ACHN (cell line): Measurements from ENCODE around the gene CLRN1.
"Not testable (repeated sequence)": the region's sequence is repeated elsewhere in the genome, so short reads cannot be mapped to it uniquely, and the experiment has no call there.

Source experiments
- DNase-seq: peaks from one replicate; pipeline ENCODE4 v3.0.0-alpha.2; 2015
- in situ Hi-C: cut with HindIII; loops from 2 replicates; pipeline ENCODE4 v1.10.0; 2017; ENCODE audit warnings: low sequenced_read_pairs, low pct_ligation_motif_present, low pct_unique_long_range_greater_than_20kb

Gene CLRN1

DNA sequence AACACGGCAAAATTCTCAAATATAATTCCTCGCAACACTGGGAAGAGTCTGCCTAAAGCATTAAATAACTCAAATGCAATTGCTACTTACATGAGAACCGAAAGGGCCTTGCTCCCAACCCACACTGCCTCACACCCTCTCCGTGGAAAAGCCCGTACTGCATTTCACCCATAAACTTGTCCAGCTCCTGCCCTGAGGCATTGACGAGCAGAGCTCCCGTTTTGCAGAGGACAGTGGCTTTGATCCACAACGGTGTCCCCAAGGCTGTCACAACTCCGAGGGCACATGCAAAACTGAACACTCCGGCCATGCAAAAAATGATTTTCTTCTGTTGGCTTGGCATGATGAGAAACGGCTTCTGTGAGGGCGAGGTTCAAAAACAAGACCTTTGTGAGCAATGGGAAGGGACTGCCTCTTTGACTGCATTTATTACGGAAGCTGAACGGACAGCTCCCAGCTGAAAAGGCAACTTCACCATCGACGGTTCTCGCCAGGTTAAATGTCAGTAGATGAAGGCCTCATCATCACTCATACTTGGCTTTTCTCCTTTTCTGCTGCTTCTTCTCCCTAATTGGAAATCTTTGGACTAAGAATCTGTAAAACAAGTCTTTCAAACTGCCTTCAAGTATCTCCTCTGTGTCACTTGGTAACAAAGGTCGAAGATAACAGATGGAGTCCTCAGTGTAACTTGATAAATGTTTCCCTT, at the start of gene CLRN1:
CLRN1 (minus strand) TSS at position 362 of the 706 bp plus-strand sequence; CDS start at position 343, 19 bp downstream.
- DNase-seq, result no peak
- in situ Hi-C loops, result no loop called here

DNA sequence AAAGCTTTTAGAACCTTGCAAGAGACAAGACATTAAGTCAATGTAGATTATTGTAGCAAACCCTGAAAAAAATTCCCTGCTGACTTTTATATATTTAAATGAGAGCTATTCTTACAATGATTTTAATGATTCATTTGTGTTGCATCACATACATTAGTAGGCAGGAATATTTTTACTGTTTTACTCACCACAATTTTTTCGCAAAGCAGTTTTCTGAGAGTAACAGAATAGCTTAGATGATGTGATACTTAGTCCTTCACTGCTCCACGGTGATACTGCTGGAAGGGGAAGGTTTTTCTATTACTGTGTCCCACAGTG, 43.9 kb upstream of the CLRN1 start:
- no peak for DNase-seq
- in situ Hi-C loops, result no loop called here

DNA sequence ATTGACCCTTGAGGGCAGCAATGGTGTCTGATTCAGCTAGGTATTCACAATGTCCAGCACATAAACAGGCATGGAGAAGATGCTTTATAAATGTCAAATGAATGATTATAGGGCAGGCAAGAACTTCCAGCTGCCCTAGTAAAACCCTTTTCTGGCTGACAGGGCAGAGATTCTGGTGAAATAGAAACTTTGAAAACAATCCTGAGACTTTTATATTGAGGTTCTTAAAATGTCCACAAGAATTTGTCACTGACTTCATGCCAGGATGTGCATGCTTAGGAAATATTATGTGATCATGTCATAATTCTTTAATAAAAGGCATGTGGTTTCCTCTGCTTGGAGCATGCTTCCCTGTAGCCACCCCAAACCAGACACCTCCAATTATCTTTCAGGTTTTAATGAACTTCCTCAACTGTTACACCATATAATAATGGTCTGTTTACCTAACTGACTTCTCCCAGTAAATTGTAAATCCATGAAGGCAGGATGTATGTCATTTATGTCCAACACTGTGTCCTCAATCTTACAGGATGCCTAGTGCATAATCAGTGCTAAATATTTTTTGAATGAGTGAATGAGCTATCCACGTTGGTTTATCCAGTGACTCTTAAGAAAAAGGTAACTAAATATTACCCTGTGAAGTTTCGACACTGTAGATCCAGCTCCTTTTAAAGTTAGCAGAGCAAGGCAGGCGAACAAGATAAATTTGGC, 43.4 kb upstream of the CLRN1 start:
- in situ Hi-C loops, result no loop called here
- DNase-seq, result no peak

DNA sequence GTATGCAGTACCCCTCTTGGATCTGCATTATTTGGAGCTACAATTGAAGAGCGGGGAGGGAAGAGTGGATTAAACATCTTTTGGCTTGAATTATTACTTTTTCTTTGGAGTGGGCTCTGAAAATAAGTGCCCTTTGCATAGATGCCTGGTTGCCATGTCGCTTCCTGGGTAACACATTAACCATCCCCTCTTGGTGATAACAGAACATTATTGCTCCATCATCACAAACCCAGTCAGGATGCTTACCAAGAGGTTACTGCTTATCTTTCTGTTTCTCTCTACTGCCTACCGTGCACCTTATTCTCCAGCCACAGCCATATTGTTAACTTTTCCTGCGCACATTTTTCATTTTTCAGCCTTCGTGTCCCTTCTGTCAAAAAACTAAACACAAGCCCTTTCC, 42.7 kb upstream of the CLRN1 start:
- in situ Hi-C loops, result no loop called here
- no peak for DNase-seq

DNA sequence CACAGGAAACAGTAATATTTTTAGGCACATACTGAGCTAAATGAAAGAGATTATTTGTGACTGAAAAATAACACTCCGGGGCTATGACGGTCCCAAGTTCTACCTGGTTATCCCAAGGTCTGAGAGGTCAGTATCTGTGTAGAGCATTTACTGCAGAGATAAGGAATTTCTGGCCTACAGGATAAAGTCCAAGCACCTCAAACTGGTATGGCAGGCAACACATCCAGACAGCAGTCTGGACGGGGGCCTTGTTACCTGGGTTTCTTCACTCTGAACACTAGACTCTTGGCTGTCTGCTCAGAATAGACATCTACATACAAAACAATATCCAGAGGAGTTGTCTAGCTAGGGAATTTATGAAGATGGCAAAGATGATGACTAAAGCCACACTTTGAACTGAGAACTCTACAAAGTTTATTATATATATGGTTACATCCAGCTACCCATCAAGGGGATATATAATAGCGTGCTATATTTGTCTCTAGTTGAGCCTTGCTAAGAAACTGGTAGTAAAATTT, 42.0 kb upstream of the CLRN1 start:
- no peak for DNase-seq
- in situ Hi-C loops, result no loop called here

- DNase-seq, result no peak
Measured at GRCh38 chr3:151012753-151013152, 40.2 kb upstream of the CLRN1 start.

GRCh38 chr3:151011427-151011826, 38.9 kb upstream of the CLRN1 start:
- DNase-seq, result no peak
- in situ Hi-C loops, result no loop called here

More at GRCh38 chr3:151012753-151013152, 40.2 kb upstream of the CLRN1 start:
- in situ Hi-C loops, result no loop called here

GRCh38 chr3:151009981-151010380, 37.5 kb upstream of the CLRN1 start:
- DNase-seq, result no peak
- in situ Hi-C loops, result no loop called here

DNA sequence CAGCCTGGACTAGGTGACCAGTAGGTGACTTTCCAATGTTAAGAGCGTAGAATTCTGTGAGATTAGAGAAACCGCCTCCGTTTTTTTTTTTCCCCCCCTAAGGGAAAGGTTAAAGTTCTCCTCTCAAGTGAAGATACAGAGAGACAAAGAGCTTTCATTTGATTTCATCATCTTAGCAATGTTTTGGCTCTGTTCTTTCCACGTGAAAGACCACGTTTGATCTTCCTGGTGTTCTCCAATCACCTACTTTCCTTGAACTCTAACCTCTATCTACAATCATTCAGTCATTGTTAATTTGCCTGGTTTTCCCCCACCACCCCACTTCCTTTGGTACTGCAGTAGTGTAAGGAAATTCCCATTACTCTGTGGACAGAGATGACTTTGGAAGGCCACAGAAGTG, 36.9 kb upstream of the CLRN1 start:
- in situ Hi-C loops, result no loop called here
- DNase-seq, result no peak

GRCh38 chr3:151008699-151009098, 36.2 kb upstream of the CLRN1 start:
- in situ Hi-C loops, result no loop called here
- DNase-seq, result no peak

DNA sequence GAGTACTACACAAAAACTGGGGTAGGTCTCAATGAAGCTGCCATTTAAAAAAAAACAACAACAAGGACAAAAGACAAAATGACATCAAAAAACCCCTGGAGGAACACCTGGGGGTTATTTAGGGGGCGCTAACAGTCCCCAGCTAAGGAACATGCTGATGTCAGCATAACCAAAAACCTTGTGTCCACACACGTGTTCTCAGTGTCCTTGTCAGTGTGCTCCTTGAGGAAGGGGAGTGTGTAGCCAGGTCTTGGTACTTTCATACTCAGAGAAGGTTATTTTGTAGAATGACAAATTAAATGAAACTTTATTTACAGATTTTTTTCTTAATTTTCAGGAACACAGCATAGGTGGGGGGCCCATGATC, 31.2 kb upstream of the CLRN1 start:
- DNase-seq, result no peak
- in situ Hi-C loops, result no loop called here

DNA sequence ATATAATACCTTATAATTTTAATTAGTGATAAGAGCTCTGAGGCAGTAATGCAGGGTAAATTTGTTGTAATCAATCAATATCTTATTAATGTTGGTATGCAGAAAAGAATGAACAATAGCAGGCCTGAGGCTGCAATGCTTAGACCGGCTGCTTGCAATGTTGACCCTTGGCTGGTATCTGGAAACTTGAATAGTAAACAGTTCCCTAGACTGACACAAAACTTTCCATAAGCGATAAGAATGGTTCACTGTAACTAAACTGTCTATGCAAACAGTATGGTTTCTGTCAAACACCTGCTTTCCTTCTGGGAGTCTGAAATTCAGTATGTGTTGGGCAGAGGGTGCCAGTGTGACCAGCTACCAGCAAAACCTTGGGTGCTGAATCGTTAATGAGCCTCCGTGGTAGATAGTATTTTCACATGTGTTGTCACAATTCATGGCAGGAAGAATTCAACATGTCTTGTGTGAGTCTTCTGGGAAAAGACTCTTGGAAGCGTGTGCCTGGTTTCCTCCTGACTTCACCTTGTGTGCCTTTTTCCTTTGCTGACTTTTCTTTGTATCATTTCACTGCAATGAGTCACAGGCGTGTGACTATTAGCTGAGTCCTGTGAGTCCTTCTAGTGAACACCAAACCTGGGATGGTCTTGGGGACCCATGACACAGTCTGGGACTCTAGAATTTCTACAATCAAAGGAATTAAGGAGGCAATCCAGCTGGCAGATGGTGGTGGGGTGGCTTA, 30.7 kb upstream of the CLRN1 start:
- in situ Hi-C loops, result no loop called here
- DNase-seq, result no peak

DNA sequence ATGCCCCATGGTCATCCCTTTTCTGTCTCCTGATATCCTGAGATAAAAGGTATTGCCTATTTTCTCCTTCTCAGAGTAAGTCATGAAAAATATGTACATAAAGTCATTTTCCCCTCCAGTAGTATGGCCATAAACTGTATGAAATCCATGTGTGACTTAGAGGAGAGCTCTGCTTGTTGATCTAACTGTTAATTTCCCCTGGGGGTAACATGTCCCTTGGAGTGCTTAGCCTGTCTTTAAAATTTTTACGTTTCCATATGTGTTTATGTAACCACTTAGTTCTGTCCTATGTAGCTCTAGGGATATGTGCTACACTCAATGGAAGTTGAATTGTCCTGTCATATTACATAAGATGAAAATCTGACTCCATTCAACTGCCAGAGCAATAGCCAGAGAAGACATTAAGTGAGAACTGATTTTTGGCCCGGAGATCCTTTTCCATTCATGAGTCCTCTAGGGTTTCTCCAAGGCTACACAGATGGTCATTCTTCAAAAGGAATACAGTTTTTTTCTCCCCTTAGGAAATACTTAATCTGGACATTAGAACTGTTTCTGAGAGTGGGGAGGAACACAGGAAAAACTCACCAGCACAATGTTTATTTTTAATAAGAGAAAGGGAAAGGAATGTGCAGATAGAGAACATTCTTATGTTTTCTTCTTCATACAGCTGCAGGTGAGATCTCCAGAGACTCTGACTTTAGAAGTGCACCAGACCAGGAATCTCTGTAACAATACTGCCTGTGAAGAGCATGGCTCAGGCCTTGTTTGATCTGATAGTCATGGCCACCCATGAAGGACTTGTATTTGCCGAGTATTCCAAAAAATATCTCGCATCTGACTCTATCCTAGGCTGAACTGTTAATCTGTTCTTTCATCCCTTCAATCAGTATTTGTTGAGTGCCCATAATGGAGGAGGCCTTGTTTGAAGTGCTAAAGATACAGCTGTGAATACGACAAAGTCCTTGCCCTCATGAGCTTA, 29.8 kb upstream of the CLRN1 start:
- in situ Hi-C loops, result no loop called here

DNA sequence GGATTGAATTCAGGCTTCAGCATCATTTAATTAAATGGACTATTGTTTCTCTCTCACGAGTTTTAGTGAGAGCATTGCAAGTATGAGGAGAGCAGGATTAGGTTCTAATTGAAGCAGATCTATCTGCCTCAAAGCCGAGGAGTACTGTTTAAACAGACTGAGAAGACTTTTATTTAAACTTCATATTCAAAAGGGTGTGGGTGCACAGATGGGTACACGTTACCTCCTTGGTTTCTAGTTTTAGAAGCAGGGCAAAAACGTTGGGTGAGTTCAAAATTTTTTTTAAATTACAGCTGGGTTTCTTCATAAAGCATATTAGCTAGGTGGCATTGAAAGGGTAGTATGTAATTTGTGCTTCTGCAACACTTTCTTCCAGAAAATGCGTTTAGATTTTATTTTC, 26.5 kb upstream of the CLRN1 start:
- in situ Hi-C loops, result no loop called here
- DNase-seq, result no peak

More for the DNA sequence above, 29.8 kb upstream of the CLRN1 start:
- no peak for DNase-seq

DNA sequence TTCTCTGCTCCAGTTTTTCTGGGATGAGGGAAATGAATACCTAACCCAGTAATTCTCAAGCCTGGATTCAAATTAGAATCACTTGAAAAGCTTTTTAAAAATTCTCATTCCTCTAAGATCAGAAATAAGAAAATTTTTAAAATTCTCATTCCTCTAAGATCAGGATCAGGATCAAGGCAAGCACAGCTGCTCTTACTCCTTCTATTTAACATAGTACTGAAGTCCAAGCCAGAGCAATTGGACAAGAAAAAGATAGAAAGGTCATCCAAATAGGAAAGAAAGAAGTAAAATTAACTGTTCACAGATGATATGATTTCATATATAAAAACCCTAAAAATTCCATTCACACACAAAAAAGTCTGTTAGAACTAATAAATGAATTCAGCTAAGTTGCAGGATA, 24.2 kb upstream of the CLRN1 start:
- in situ Hi-C loops, result no loop called here
- DNase-seq, result no peak

DNA sequence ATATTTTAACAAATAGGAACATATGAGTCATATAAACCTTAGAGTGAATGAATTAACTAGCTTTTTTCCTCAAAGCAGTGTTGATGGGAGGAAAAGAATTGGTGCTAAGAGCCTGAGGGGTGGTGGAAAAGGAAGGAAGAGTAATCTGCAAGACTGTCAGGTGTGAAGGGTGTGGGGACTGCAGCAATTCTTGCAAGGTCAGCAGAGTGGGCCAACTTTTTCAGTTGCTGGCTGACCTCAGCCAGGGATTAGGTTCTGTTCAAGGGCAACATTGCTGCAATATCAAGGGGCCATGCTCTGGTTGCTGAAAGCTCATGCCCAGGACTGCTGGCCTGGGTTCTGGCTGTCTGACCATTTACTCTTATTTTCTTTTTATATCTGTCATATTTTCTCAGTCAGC, 23.0 kb upstream of the CLRN1 start:
- DNase-seq, result no peak
- in situ Hi-C loops, result no loop called here

DNA sequence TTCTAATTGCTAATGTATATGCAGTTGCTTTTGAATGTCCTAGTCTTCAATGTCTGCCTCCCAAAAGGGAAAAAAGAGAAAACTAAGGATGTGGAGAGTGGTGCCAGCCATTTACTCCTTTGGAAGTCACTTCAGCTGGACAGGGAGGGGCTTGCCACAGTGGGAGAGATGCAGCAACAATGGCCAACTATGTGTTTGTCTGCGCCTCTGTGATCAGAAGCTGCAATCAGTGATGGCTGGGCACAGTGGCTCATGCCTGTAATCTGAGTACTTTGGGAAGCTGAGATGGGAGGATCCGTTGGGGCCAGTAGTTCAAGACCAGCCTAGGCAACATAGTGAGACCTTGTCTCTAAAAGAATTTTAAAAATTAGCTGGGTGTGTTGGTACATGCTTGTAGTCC, 16.7 kb upstream of the CLRN1 start:
- in situ Hi-C loops, result no loop called here
- no peak for DNase-seq

DNA sequence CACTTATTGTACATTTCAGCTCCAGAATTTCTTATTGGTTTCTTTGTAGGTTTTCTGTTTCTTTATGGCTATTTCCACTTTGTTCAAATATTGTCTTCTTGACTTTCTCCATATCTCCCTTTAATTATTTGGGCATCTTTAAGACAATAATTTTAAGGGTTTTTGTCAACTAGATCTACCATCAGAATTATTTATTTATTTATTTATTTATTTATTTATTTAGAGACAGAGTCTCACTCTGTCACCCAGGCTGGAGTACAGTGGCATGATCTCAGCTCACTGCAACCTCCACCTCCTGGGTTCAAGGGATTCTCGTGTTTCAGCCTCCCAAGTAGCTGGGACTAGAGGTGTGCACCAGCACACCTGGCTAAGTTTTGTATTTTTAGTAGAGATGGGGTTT, 15.9 kb upstream of the CLRN1 start:
- in situ Hi-C loops, DNase-seq: not testable (repeated sequence)
